Right ventricle myocardium inferior (tissue), 1 donor: ENCODE results near the gene SPOP. TPM values are rescaled to one million over a fixed set of nuclear protein-coding genes. Genes with fewer than 3 reads are reported as not detected.

ENCODE experiments used
- ATAC-seq: fragments of 200-7000 bp; cut with Tn5 transposase; one replicate; pipeline ENCODE4 v1.9.1; 2020; ENCODE audit warnings: mild to moderate bottlenecking, moderate library complexity
- DNase-seq: peaks from one replicate; pipeline ENCODE4 v3.0.0; 2021; ENCODE audit errors: missing footprints
- intact Hi-C: fragments of 100-400 bp; cut with DNase I; formaldehyde crosslinking; loops from one replicate; pipeline ENCODE4 v1.11.0; 2022
- total RNA-seq: library from RNA; stranded (reverse); fragmentation: NEBNext Ultra II Directional; extraction: Animal tissue kit (Norgen Biotek cat#: 25700); gene quantifications from one replicate; pipeline ENCODE4 v1.2.1, GENCODE V29; 2021
- donor health status: DM: no; HTN: yes; CAD: no; lungs with severe emphysema.

SPOP gene
- total RNA-seq, 1 donor from 2014 or later = 73.1 TPM

DNA sequence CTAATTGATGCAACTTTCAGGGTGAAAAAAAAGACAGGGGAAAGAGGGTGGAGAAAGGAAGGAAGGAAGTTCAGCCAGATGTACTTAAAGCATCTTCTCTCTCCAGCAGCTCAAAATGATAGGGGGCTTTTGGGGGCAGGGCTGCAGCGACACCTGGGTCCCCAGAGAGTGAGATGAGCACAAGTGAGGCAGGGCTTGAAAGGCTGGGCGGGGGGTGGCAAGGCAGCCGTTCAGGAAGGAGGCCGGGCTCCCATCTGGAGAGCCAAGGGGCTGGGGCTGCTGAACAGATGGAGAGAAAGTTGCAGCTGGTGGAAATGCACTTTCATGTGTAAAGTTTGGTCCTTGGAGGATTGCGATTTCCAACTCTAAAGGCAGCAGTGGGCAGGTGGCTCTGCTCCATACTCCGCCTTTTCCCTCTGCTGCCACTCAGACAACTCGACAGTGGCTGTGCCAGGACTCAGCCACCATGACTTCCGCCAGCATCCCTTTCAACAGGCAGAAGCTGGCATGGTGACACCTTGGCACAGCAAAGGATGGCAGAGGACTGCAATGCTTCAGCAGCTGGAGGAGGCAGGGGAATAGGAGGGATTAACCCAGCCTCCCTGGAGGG is 22.2 kb upstream of the SPOP start:
- ATAC-seq (peak; percentile 64), DNase-seq (no peak)
- intact Hi-C loops = loop anchor here (10.0 kb wide), 1 partner anchor 255 kb away; no protein-coding TSS in a partner anchor

- intact Hi-C loops = no loop called here
- DNase-seq (no peak), ATAC-seq (peak; percentile 24)
These were observed 20.1 kb upstream of the SPOP start for GRCh38 chr17:49698005-49698404.

- ATAC-seq (no peak), DNase-seq (no peak)
- intact Hi-C loops = no loop called here
These were observed 18.4 kb upstream of the SPOP start for GRCh38 chr17:49696233-49696761.

DNA sequence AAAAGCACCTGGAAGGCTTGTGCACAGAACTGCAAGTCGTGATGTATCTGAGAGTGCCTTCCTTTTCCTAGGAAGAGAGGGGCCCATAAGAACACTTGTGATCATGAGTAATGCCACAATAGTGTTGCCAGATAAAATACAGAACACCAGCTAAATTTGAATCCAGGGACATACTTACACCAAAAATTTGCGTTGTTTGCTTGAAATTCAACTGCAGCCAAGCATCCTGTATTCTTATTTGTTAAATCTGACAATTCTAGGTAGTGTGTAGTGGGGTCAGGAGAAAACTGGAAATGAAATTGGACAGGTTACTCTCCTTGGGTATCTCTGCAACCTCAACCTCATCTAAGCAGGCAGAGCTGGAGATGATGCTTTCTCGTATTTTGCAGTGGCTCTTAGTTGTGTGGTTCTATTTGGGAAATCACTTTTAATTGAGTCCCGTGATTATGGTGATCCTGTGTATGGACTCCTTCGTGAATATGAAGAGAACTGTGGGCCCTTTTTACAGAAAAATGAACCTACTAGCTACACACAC is 17.9 kb upstream of the SPOP start:
- DNase-seq (no peak), ATAC-seq (no peak)
- intact Hi-C loops = loop anchor here (1.0 kb wide), 1 partner anchor 127 kb away; no protein-coding TSS in a partner anchor

DNA sequence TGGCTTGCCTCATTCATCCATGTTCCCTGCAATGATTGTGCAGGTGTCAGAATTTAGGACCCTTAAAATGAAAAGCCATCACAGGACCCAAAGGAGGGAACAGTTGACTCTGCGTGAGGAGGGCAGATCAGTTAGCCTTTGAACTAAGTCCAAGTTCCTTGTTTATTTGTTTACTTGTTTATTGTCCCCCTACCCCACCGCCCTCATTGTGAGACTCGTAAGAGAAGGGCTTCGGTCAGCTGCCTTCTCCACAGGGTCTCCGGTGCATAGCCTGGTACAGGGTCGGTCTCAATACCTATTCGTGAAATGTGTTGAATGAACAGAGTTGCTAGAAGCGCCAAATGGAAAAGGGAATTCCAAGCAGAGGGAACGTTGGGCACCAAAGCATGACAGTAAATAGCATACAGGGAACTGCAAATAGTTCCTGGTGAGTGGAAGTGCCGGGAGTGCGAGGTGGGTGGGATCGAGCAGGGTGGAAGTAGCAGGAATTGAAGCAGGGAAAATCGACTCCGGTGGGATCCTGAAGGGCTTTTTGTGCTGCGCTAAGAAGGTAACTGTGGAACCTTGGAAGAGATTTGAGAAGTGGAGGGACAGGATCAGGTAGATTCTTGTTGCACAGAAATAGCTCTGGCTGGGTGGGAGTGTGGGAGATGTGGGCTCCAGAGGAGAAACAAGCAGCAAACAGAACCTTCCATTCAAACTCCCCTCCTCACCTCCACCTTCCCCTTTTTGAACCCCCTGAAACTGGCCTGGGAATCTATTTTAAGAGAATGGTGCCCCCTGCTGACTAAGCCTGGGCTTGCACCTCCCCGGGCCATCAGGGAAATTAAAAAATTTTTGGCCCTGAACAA is 17.2 kb upstream of the SPOP start:
- ATAC-seq (peak; percentile 20), DNase-seq (no peak)
- intact Hi-C loops = loop anchor here (1.0 kb wide), 1 partner anchor 127 kb away; no protein-coding TSS in a partner anchor

- DNase-seq (no peak), ATAC-seq (no peak)
- intact Hi-C loops = no loop called here
These were observed 14.9 kb upstream of the SPOP start for GRCh38 chr17:49692751-49693150.

DNA sequence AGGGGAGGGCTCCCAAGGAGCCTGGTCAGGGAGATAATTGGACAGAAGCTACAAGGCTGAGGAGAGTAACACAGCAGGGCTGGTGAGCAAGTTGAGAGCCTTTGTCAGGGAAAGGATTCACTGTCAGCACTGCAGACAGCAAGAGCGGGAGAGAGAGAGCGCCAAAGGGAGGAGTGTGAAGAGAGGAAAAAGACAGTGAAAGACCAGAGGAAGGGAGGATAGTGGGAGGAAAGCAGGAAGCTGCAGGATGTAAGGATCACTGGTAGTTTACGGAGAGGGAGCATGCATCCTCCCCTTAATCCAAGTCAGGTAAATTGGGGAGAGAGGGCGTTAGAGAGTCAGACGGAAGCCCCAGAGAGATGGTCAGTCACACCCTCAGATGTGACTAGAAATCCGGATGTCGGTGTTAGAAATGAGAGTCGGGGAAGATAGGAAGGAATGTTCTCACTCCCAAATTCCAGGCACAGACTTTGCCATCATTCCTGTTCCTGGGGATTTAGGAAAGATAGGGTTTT is 13.8 kb upstream of the SPOP start:
- ATAC-seq = peak; percentile 37
- intact Hi-C loops = loop anchor here (1.0 kb wide), 1 partner anchor 121 kb away; no protein-coding TSS in a partner anchor
- no peak for DNase-seq

GRCh38 chr17:49691086-49691676 is 13.3 kb upstream of the SPOP start:
- peak; percentile 76 for ATAC-seq
- intact Hi-C loops = loop anchor here (1.0 kb wide), 1 partner anchor 121 kb away; no protein-coding TSS in a partner anchor
- DNase-seq = no peak

- intact Hi-C loops = no loop called here
- ATAC-seq (no peak), DNase-seq (no peak)
These were observed 12.4 kb upstream of the SPOP start for GRCh38 chr17:49690256-49690655.

DNA sequence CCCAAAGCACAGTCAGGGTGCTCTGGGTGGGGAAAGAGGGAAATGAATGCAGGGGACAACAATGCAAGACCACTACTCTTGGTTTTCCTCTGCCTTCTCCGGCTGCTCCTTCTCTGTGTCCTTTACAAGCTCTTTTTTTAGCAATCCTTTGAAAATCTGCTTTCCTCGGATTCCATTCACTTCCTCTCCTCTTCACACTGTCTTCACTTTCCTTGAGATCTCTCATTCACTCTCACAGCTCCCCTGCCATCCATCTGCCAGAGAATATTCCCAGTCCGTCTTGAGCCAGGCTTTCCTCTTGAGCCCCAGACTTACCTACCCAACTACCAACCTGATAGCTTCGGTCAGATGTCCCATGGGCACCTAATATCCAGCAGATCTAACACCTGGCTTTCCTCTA is 11.0 kb upstream of the SPOP start:
- ATAC-seq (no peak), DNase-seq (no peak)
- intact Hi-C loops = no loop called here

DNA sequence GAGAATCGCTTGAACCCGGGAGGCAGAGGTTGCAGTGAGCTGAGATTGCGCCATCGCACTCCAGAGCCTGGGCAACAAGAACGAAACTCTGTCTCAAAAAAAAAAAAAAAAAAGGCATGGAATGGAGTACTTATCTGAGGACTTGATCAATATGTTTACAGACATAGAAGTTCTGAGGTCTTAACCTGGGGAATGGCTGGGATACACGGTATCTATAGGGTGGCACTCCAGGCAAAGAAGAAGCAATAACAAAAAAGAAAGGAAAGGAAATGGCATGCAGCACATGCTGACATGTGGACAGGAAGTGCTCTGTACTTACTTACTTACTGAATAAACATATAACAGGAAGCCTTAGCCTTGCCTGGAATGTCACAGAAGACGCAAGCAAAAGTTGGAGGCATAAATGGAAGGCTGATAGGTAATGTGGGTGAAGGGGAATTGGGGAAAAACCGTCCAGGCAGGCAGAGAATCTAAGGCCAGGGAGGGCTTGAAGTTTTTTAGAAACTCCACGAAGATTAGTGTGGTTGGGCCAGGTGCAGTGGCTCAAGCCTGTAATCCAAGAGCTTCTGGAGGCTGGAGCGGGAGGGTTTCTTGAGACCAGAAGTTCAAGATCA is 10.1 kb upstream of the SPOP start:
- intact Hi-C loops = no loop called here
- ATAC-seq = no peak
- DNase-seq = no peak

- intact Hi-C loops = no loop called here
- DNase-seq = no peak
- ATAC-seq = no peak
These were observed 3.4 kb upstream of the SPOP start for GRCh38 chr17:49681106-49681979.

- ATAC-seq (no peak), DNase-seq (no peak)
- intact Hi-C loops = no loop called here
These were observed 2.4 kb upstream of the SPOP start for GRCh38 chr17:49680314-49680713.

DNA sequence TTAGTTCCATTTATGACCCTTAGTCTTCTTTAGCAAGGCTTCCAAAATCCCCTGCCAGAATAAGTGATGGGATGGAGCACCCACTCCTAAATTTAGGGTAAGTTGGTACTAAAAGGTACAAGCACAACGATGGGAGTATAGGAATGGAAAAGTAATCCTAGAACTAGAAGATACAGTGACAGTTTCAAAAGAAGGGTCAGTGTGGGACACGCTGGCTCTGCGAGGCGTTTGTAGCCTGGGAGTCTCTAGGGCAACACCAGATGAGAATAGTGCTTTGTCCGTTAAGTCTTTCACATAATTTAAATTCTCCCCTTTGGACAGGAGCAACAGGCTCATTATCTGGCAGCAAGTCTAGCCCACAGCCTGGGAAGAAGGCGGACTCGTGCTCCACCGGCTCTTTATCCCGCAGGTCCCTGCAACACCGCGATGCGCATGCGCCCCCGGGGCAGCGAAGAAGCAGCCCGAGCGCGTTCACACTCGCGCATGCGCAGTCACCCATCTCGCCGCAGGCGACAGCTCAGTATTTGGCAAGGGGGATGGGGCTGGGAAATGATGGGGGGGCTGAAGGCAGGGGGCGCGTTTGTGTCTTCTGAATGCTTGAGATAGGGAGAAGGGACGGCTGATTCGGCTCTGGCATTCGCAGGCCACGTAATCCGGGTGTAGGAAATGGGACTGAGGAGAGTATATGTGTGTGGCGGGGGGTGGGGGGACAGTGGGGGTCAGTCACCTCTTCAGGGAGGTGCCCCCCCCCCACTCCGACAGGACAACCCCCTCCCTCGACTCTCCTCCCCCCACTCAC is 564 bp downstream of the SPOP start:
- intact Hi-C loops = loop anchor here (2.0 to 5.0 kb wide), 2 partner anchors 45 to 61 kb away; no protein-coding TSS in a partner anchor
- peak; percentile 81 for ATAC-seq
- DNase-seq = peak; percentile 99

GRCh38 chr17:49676276-49676868 is 1.5 kb downstream of the SPOP start:
- intact Hi-C loops = loop anchor here (2.0 to 5.0 kb wide), 2 partner anchors 44 to 60 kb away; no protein-coding TSS in a partner anchor
- ATAC-seq (no peak), DNase-seq (no peak)

GRCh38 chr17:49674507-49674906 is 3.4 kb downstream of the SPOP start:
- DNase-seq (no peak), ATAC-seq (no peak)
- intact Hi-C loops = no loop called here
